ENCODE measurements around the gene ADAM12. TPM values are rescaled to one million over a fixed set of nuclear protein-coding genes. Genes with fewer than 3 reads are reported as not detected.

ADAM12 gene
- total RNA-seq, 4 donors from 2014 or later = 0.19 to 2.6 (median 1.5) TPM

GRCh38 chr10:126021833-126022500 is 366.3 kb downstream of the ADAM12 start:
- no peak overlapping the region for H3K4me3 ChIP-seq
- no peaks in the 10 kb centered on the region for H3K27me3 ChIP-seq
- H3K27ac ChIP-seq = no peak overlapping the region
- H3K9me3 ChIP-seq = peaks cover 3% of the 10 kb centered on the region
- DNase-seq (ENCODE audit: low spot score in 2 of 2) = no peak
- TF ChIP-seq POLR2A (IDR thresholded peaks at IDR 0.05) = no peak
- TF ChIP-seq POLR2AphosphoS5 (IDR thresholded peaks at IDR 0.05) = no peak
- TF ChIP-seq EP300 (IDR thresholded peaks at IDR 0.05) = no peak
- no peak for TF ChIP-seq CTCF (IDR thresholded peaks at IDR 0.05)
- 86% methylated on average over 5 of the region's 5 CpGs for WGBS
- H3K36me3 ChIP-seq = no peaks in the 10 kb centered on the region
- H3K4me1 ChIP-seq = no peaks in the 10 kb centered on the region

GRCh38 chr10:126017961-126018560 is 370.2 kb downstream of the ADAM12 start:
- DNase-seq (ENCODE audit: low spot score in 2 of 2) = no peak
- H3K9me3 ChIP-seq = no peaks in the 10 kb centered on the region
- no peak overlapping the region for H3K27ac ChIP-seq
- no peaks in the 10 kb centered on the region for H3K36me3 ChIP-seq
- no peaks in the 10 kb centered on the region for H3K4me1 ChIP-seq
- TF ChIP-seq EP300 (IDR thresholded peaks at IDR 0.05) = no peak
- TF ChIP-seq CTCF (IDR thresholded peaks at IDR 0.05) = no peak
- no peak for TF ChIP-seq POLR2A (IDR thresholded peaks at IDR 0.05)
- TF ChIP-seq POLR2AphosphoS5 (IDR thresholded peaks at IDR 0.05) = no peak
- H3K4me3 ChIP-seq = no peak overlapping the region
- WGBS = 77% methylated on average over 2 of the region's 2 CpGs
- H3K27me3 ChIP-seq = no peaks in the 10 kb centered on the region

- Histone ChIP-seq H3K36me3 (no peaks in the 10 kb centered on the region), H3K4me1 (no peaks in the 10 kb centered on the region), H3K9me3 (no peaks in the 10 kb centered on the region), H3K4me3 (no peak overlapping the region), H3K27ac (no peak overlapping the region), H3K27me3 (no peaks in the 10 kb centered on the region)
- no peak for TF ChIP-seq EP300 (IDR thresholded peaks at IDR 0.05)
- TF ChIP-seq POLR2AphosphoS5 (IDR thresholded peaks at IDR 0.05) = no peak
- TF ChIP-seq POLR2A (IDR thresholded peaks at IDR 0.05) = no peak
- no peak for TF ChIP-seq CTCF (IDR thresholded peaks at IDR 0.05)
- no peak for DNase-seq (ENCODE audit: low spot score in 2 of 2)
- 95% methylated on average over 3 of the region's 3 CpGs for WGBS
These were observed 371.4 kb downstream of the ADAM12 start for GRCh38 chr10:126016882-126017281.

GRCh38 chr10:126016156-126016805 is 372.0 kb downstream of the ADAM12 start:
- no peaks in the 10 kb centered on the region for H3K9me3 ChIP-seq
- H3K4me3 ChIP-seq = no peak overlapping the region
- DNase-seq (ENCODE audit: low spot score in 2 of 2) = no peak
- TF ChIP-seq POLR2AphosphoS5 (IDR thresholded peaks at IDR 0.05) = no peak
- TF ChIP-seq EP300 (IDR thresholded peaks at IDR 0.05) = no peak
- no peak for TF ChIP-seq POLR2A (IDR thresholded peaks at IDR 0.05)
- TF ChIP-seq CTCF (IDR thresholded peaks at IDR 0.05) = no peak
- H3K27ac ChIP-seq = no peak overlapping the region
- H3K27me3 ChIP-seq = no peaks in the 10 kb centered on the region
- WGBS = 84% methylated on average over 4 of the region's 4 CpGs
- H3K4me1 ChIP-seq = no peaks in the 10 kb centered on the region
- H3K36me3 ChIP-seq = no peaks in the 10 kb centered on the region

- WGBS = 82% methylated on average over 3 of the region's 3 CpGs
- TF ChIP-seq CTCF (IDR thresholded peaks at IDR 0.05) (no peak), POLR2AphosphoS5 (IDR thresholded peaks at IDR 0.05) (no peak), POLR2A (IDR thresholded peaks at IDR 0.05) (no peak), EP300 (IDR thresholded peaks at IDR 0.05) (no peak)
- DNase-seq (ENCODE audit: low spot score in 2 of 2) = no peak
- Histone ChIP-seq H3K27ac (no peak overlapping the region), H3K9me3 (no peaks in the 10 kb centered on the region), H3K27me3 (no peaks in the 10 kb centered on the region), H3K4me3 (no peak overlapping the region), H3K4me1 (no peaks in the 10 kb centered on the region), H3K36me3 (no peaks in the 10 kb centered on the region)
These were observed 372.9 kb downstream of the ADAM12 start for GRCh38 chr10:126015413-126015812.

All from suprapubic skin (tissue), 4 donors.